GM12892 (cell line): ENCODE results near the gene DCPS.
"Not testable (repeated sequence)": the region's sequence is repeated elsewhere in the genome, so short reads cannot be mapped to it uniquely, and the experiment has no call there.

ENCODE experiments used
- POLR2A ChIP-seq: IDR thresholded peaks from 2 replicates; pipeline ENCODE4 v1.6.1; 2011; ENCODE audit warnings: low read depth, low read length, control low read depth
- POLR2AphosphoS5 ChIP-seq: IDR thresholded peaks from 2 replicates; pipeline ENCODE4 v1.6.1; 2011; ENCODE audit warnings: low read depth, low read length, control low read depth
- TAF1 ChIP-seq: IDR thresholded peaks from 2 replicates; pipeline ENCODE4 v1.6.1; 2011; ENCODE audit warnings: low read depth, mild to moderate bottlenecking, control low read depth, low read length, borderline replicate concordance

DNA sequence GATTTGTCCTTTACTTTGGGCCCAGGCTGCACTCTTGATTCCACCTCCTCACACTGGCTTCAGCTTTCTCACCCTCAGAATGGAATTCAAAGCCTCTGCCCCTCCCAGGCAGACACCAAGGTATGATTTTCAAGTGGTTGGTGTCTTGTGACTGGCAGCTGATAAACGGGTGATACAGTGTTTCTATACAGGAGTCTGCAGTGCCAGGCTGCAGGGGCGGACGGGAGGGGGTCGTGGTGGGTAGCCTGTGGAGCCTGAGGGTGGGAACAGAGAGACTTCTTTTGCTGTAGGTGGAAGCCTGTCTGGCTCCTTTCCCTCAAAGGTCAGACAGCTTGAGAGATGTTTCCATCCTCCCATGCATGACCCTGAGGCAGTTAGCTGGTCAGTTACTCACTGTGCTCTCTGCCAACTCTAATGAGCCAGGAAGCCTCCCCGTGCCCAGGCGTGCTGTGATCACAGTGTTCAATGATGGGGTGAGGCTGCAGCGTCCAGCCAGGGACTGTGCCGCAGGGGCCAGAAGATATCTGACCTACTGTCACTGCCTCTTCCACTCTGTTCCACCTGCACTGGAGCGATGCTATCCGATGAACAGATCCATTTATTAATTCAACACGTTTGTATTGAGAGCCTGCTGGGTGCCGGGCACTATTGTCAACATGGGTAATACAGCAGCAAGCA lies 69.7 kb downstream of the DCPS start:
- TF ChIP-seq POLR2AphosphoS5, POLR2A, TAF1: not testable (repeated sequence)
